GM20431 (cell line): ENCODE data around the gene NEK6.

Source experiments
- in situ Hi-C: fragments of 300-500 bp; cut with MseI, MboI; formaldehyde crosslinking; loops from one replicate; pipeline ENCODE4 v1.15.0; 2020; ENCODE audit warnings: low sequenced_read_pairs; ENCODE audit not compliant: unreplicated experiment

The NEK6 gene

DNA sequence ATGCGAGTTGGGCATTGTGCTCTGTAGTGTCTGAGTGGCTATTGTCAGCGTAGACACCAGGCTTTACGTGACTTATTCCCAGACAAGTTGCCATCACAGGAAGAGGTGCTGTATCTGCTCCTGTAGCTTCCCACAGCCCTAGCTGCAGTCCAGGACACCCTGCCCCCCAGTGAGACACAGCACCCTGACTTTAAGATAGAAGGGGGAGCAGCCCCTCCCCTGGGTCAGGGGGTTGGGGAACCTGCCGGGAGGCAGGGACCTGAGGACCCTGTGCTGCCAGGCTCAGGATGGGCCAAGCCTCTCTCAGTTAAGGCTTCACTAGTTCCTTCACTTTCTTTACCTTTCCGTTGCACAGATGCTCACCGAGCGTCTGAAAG lies 75.4 kb downstream of the NEK6 start:
- in situ Hi-C loops, result no loop called here

DNA sequence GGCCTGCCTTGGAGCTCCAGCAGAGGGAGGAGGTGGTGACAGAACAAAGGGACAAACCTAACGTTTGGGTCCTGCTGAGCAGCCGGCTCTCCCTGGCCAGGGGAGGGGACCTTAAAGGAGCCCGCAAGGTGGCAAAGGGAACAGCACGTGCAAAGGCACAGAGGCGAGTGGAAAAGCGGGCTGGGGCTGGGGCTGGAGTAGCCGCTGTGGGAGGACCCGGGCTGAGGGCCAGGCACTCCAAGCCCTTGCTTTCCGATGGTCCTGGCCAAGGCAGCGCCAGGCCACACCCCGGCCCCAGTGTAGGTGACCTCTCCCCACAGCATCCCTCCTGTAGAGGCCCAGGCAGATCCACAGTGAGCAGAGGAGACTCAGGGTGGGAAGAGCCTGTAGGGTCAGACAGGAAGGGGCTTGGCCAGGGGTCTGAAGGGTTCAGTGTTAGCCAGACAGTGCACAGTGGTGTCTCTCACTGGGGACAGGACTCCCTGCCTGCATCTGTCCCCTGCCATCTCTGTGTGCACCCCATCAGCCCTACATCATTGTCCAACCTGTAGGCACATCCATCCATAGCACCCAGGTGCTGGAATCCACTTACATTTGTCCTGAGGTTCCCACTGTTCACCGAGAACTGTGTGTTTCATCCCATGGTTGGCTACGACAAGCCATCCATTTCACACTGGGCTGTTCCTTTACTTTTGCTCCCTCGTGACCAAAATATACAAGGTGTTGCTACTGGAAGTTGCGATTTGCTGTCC lies 77.0 kb downstream of the NEK6 start:
- in situ Hi-C loops, result no loop called here

GRCh38 chr9:124335320-124335707 lies 77.6 kb downstream of the NEK6 start:
- in situ Hi-C loops, result no loop called here

DNA sequence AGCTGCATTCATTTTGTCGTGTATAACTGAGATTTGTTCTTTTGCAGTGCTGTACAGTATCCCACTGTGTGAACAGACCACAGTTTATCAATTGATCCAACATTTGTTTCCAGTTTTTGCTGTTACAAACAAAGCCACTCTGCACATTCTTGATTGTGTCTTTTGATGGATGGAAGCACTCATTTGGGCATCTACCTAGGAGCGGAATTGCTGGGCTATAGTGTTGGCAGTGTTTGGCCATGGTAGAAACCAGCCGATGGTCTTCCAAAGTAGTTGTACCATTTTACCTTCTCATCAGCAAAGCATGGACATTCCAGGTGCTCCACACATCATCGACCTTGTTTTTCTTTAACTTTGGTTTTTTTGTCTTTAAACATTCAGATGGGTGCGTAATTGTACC lies 79.8 kb downstream of the NEK6 start:
- in situ Hi-C loops, result no loop called here

- in situ Hi-C loops, result no loop called here
Measured at GRCh38 chr9:124339603-124340146, 81.9 kb downstream of the NEK6 start.

- in situ Hi-C loops, result no loop called here
Measured at GRCh38 chr9:124340219-124341069, 82.7 kb downstream of the NEK6 start.

- in situ Hi-C loops, result no loop called here
Measured at GRCh38 chr9:124341455-124342170, 83.9 kb downstream of the NEK6 start.

- in situ Hi-C loops, result no loop called here
Measured at GRCh38 chr9:124342402-124342775, 84.6 kb downstream of the NEK6 start.

DNA sequence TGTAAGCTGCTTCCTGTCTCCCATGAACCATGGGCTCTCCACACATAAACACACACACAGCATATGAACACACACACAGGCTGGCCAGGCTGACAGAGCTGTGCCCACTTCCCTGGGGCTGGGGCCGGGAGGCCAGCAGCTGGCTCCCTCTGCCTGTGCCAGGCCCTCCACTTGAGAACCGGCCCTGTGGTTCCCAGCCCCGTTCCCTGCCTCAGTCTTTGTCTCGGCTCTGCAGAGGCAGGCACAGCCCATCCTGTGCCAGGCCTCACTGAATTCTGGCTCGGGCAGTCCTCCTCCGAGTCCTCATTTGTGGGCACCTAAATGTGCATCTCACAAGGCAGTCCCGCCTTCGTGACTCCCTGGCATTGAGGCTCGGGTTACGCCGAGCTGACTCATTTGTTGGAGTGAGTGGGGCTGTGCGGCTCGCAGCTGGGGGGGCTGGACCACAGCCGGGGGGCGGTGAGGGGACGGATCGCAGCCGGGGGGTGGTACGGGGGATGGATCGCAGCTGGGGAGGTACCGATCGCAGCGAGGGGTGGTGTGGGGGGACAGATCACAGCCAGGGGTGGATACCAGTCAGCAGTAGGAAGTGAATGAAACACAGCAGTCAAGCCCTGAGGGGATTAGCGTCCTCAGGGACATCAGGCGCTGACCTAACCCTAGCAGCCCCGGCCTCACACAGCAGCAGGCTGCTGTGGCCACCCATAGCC lies 85.2 kb downstream of the NEK6 start:
- in situ Hi-C loops, result no loop called here

- in situ Hi-C loops, result no loop called here
Measured at GRCh38 chr9:124343533-124344290, 86.0 kb downstream of the NEK6 start.

GRCh38 chr9:124344291-124345050 lies 86.7 kb downstream of the NEK6 start:
- in situ Hi-C loops, result no loop called here

GRCh38 chr9:124345063-124345462 lies 87.3 kb downstream of the NEK6 start:
- in situ Hi-C loops, result no loop called here

GRCh38 chr9:124345751-124346281 lies 88.1 kb downstream of the NEK6 start:
- in situ Hi-C loops, result no loop called here

GRCh38 chr9:124346347-124347163 lies 88.8 kb downstream of the NEK6 start:
- in situ Hi-C loops, result no loop called here

DNA sequence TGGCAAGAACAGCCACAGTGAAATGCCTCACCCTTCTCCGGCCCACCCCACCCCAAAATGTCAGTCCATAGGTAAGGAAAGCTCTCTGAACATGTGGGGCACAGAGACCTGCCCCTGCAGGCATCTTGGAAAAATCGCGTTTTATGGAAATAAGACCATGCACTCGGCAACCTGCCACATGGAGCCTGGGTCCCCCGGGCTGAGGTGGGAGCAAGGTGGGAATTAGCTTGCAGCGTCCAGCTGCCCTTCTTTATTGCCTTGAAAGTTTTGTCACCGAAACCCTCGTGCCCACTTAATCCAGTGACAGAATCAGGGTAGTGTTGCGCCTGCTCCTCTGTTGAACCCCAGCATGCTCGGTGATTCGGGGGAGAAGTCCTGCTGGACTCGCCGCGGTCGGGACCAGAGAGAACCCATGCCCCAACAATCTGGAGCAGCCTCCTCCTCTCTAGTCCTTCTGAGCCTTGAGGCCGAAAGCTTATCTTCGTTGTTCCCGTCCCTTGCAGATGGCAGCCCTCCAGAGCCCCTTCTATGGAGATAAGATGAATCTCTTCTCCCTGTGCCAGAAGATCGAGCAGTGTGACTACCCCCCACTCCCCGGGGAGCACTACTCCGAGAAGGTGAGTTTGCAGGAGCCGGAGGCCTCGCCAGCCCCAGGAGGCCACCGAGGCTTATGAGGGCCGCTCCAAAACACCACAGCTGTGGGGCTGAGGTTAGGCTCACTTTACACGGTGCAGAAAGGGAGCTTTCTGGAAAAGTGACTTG lies 89.6 kb downstream of the NEK6 start:
- in situ Hi-C loops, result no loop called here

DNA sequence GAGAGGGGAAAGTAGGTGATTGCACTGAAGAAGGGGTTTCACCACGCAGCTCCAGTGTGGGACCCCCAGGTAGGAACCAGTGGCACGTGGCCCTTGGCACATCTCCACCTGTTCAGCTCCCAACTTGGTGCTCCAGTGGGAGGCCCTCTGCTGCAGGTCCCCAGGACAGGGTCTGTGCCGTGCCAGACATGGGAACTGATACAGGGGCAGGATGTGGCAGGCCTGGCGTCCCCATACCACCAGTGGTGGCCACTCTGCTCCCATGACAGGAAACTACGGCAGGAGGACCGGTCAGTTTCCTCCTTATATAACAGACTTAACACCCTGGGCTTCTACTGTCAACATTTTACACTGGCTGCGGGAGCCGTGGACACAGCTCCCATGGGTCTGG lies 90.2 kb downstream of the NEK6 start:
- in situ Hi-C loops, result no loop called here

GRCh38 chr9:124348363-124348762 lies 90.6 kb downstream of the NEK6 start:
- in situ Hi-C loops, result no loop called here
